HG03196 (cell line): ENCODE measurements around the gene TSPO2.

ENCODE experiments used
- ATAC-seq: cut with Tn5 transposase; IDR thresholded peaks from one replicate; pipeline ENCODE4 v1.9.1; 2021; ENCODE audit not compliant: unreplicated experiment

TSPO2 gene

GRCh38 chr6:41027241-41027640, 15.0 kb upstream of the TSPO2 start:
- ATAC-seq, result no peak

- ATAC-seq, result peak; percentile 84
Observed at GRCh38 chr6:41027799-41028560, 14.3 kb upstream of the TSPO2 start.

DNA sequence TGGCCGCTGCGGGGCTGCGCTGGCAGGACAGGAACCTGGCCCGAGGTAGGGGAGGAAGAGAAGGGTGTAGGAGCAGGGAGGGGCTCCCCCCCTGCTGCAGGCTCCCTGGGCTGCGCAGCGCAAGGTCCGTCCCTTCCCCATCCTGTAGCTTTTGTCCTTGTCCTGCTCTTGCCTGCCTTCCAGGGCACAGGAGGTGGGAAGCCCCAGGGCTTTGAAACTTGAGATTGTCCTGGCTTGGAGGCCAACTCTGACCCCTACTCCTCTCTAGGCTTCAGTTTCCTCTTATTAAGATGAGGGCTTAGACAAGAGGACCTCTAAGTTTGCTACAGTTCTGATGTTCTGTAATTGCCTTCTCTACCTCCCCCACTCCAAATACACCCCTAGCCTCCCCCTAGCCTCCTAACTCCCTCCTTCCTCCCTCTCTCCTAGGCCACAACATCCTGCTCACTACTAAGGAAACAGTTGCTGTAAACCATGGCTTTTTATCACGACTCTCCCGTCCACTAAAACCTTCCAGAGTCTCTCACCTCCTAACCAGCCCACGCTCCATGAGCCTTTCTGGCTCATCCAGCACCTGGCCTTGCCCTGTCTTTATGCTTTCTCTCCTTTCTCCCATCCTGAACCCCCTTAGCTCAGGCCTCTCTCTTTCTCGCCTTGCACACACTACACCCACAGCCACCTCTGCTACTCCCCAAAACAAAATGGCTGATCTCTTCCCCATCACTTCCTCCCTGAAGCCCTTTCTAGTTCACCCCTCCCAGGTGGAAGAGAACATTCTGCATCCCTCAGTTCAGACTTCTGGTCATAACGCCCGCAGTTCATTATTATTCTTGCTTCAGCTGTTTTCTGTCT, 13.5 kb upstream of the TSPO2 start:
- peak; percentile 38 for ATAC-seq

GRCh38 chr6:41032830-41033229, 9.4 kb upstream of the TSPO2 start:
- ATAC-seq, result no peak

DNA sequence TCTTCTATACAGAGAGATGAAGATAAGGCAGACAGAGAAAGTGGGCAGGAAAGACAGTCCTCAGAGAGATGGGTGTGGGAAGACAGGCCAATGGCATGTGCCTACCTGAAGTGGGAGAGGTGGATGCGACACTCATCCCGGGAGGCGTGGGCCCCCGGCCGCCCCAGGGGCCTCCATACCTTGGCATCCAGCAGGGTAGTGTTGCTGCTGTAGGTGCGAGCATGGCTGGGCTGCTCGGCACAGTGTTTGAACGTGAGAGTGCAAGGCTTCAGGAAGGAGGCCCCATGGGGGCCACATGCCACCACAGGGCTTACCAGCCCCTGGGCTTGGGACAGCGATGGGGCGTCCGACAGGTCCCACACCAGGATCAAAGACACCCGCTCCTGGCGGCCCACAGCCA, 8.5 kb upstream of the TSPO2 start:
- ATAC-seq, result no peak

DNA sequence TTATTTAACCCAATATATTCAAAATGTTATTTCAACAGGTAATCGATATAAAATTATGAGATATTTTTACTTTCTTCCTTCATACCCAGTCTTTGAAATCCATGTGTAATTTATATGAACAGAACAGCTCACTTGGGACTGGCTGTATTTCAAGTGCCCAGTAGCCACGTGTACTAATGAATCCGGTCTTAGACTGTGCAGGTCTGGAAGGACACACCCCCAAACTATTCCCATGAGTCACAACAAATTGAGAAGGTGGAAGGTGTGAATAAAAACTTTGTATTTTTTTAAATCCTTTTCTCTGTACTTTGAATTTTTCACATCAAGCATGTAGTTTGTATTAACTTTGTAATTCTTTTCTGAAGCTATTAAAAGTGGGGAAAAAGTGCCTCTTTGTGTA, 6.1 kb upstream of the TSPO2 start:
- no peak for ATAC-seq

DNA sequence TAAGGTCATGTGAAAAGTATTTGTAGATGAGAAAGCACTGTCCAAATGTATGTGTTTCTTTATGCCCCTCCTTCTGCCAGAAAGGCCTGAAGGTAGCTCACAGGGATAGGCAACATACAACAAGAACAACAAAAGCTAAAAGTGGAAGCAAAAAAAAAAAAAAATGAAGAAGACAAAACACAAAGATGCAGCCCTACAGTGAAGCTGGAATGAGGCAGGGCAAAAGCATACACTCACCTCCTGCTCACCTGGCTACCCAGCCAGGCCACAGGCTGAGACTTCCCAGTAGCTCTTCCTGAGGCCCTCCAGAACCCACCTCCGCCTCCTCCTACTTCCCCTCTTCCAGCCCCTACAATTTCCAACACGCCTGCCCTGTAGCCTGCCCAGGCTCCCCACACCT, 5.7 kb upstream of the TSPO2 start:
- no peak for ATAC-seq

- ATAC-seq, result no peak
Observed at GRCh38 chr6:41037107-41037900, 5.0 kb upstream of the TSPO2 start.

DNA sequence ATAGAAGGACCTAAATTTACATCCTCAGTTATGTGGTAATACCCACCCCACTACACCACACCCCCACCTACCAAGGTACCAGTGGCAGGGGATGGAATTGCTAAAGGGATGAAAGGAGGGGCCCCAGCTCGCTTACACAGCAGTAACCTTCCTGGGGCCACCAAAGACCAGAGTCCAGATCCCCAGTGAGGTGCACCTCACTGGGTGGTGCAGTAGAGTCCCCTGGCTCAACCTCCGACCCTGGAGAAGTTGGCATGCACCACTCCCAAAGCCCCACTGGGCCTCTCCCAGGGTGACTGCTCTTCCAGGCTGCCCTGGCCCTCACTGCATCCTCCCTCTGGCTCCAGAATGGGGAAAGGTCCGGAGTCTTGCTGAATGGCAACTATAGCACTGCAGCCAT, 4.1 kb upstream of the TSPO2 start:
- ATAC-seq, result no peak

DNA sequence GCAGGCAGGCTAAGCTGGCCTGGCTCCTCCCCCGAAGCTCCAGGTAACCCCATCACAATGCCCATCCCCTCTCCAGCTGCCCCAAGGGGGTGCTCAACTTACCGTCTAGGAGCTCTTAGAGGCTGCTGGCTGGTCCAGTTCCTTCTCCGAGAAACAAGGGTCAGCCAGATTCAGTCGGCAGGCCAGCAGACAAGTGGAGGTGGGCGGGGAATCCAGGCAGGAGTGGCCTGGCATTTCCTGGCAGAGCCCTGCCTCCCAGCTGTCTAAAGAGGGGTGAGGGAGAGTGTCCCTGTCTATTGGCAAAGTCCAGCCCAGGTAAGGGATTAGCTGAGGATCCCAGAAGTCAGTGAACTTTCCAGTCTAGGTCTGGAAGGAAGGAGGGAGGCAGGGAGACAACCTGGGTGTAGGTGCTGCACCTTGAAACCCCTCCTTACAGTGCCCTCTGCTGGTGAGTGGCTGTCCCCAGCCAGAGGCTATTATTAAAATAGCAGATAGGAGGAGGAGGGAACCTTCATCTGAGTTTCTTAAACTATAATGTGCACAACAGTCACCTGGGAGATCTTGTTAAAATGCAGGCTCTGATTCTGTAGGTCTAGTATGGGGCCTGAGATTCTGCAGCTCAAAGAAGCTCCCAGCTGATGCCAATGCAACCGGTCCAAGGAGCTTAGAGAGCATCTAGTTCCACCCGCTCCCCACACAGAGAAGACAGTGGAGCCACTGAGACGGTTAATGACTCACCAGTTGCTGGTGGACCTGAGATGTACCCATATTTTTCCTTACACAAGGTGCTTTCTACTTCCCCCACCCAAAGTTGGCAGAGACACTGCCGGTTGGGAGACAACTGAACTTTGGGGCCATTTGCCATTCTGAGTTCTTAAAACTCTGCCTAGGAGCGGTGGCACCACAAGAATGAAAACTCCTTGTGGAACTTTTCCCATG, 2.9 kb upstream of the TSPO2 start, which contains the start of gene UNC5CL:
Gene UNC5CL, minus strand, starts transcription at position 162 of the 939 bp plus-strand sequence. CDS start 4,147 bp downstream, outside the sequence.
- no peak for ATAC-seq

- ATAC-seq, result peak; percentile 40
Observed at GRCh38 chr6:41040101-41040939, 1.9 kb upstream of the TSPO2 start.

DNA sequence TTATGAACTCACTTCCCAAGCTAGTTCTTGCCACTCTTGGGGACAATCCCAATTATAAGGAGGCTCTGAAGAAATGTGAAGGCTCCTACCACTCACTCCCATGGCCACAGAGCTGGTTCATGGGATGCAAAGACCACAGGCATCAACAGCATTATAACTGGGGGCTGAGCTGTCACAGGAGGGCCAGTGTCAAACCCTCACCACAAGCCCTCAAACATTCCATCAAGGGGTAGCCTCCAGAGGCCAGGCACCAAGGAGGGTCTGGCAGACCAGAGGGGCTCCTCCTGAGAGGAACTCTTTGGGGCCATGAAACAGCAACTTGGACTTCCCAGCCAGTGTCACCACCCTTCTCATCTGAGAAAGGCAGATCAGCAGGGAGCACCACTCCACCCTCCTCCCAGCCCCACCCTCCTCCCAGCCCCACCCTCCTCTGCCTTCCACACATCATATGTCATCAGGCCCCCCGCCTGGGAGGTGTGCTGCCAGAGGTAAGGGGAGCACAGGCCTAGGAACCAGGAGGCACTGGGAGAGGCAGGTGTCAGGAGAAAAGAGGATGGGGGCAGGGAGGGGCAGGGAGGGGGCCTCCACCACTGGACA, 1.2 kb upstream of the TSPO2 start:
- no peak for ATAC-seq

DNA sequence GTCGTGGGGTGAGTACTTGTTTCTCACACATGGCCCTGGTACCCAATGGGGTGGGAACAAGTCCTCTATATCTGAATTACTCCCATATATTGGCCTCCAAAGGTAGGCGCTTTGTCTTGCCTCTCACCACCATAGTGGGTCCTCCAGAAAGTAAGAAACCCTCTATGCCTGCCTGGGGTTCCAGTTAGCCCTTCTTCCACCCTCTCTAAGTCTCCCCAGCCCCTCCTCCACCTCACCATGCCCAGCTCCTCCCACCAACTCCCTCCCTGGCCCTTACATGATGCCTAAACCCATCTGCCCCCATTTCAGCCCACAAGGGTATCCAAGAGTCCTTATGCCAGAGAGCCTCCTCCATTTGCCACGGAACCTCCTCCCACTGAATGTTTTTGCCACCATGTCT, 884 bp downstream of the TSPO2 start:
- ATAC-seq, result no peak

DNA sequence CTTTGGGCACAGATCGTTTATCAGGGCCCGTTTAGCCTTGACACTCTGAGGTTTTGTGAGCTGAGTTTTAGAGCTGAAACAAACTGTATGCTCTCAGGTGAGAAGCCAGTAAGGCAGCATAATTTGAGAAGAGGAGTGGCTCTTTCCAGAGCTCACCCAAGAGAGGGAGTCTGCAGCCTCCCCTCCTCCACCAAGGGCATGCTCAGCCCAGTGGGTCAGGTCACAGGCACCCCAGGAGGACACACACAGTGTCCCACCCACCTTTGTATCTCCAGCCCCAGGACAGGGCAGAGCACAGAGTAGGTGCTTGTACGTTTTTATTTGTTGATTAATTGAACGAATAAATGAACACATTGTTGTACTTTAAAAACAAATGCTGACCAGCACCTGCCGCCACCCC, 3.4 kb downstream of the TSPO2 start:
- no peak for ATAC-seq

DNA sequence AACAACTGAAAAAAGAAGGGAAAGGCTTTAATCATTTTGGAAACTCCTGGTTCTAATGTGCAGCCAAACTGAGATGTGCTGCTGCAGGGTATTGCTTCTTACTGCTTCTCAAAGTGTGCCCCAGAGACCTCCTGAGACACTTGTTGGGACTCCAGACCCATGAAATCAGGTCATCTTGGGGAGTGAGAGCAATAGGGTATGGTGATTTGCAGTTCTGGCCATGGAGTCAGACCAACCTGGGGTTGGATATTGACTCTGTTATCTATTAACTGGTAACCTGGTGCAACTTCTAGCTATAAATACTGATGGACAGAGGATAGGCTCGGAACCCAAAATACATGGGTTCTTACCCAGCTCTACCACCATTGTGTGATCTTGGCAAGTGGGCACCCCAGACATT, 3.8 kb downstream of the TSPO2 start:
- ATAC-seq, result no peak

DNA sequence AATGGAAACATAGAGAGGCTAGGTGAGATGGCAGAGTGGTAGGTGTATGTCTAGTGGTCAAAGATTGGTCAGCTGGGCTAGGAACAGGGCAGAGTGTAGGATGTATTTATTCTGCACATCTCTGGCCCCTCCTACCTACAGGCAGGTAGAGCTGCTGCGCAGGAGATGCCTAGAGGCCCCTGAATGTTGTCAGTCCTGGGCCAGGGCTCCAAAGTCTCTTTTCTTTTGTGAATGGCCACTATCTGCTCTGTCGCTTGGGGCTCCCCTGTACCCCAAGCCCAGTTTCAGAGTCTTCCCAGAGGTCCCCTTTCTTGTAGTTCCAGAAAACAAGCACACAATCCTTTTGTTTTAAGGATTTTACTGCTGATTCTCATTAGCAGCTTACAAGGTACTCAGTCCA, 5.0 kb downstream of the TSPO2 start:
- ATAC-seq, result no peak

DNA sequence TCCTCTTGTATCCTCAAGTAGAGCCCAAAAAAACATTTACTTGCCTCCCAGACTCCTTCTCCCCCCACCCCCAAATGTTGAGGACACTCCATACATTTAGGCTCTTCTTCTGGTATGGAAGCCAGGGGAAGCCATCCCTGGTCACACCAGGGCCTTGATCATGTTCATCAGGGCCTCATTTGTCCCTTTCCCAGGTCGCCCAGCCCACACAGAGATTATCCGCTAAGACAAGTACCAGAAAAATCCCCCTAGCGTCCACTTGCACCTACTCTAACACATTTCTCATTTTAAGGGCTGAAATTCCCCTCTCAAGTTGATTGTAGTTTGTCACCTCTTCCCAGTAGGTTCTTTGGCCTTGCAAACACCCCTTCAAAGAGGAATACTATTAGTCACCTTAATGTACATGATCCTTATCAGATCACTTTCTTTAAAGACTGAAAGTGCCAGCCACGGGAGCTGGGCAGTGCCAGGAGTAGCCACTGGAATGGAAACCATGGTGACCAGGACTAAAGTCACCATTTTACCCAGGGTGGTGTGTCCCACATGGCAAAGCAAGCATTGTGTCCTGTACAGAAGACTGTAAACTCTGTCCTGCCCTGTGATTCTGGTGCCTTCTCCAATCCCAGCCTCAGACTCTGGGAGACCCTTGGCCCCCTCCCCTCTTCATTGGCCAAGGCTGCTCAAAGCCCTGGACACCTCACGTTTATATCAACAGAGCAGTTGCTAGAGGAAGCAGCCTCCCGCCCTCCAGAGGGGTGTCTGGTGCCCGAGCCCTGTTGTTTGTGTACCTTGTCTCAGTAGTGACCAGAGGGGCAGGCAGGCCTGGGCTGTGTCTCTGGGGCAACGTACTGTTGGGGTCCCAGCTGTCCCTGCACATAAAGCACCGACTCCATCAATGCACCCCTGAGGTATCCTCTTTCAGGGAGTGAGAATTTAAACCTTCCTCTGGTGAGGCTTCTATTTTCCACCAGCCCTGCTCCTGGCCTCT, 5.8 kb downstream of the TSPO2 start:
- no peak for ATAC-seq

GRCh38 chr6:41049521-41049920, 7.3 kb downstream of the TSPO2 start:
- ATAC-seq, result no peak
